Measurements from ENCODE around the gene ETS2. TPM values are rescaled to one million over a fixed set of nuclear protein-coding genes. Genes with fewer than 3 reads are reported as not detected.

ETS2 gene
- total and polyA plus RNA-seq, 2 of the 4 experiments (the other 2 are of a cell fraction) = 21.3 to 21.7 TPM

DNA sequence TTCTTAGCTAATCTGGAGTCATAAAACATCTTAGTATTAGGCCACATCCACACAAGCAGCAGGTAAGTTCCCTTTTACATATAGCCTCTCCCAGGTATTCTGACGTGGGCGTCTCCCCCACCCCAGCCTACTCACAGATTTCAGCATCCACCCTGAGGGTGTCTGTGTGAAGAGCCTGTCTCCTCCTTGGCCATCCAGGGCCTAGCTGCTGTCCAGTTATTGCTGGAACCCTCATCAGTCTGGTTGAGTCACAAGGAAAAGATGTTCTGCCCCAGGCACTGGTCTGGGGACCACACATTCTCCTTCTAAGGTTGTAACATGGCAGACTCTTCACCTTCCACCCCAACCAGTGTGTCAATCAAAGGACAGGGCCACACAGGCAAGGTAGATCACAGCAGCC is 57.6 kb downstream of the ETS2 start:
- DNase-seq (no peak), ATAC-seq (ENCODE audit: low read depth) (no peak)
- Histone ChIP-seq H3K79me1 (ENCODE audit: low read depth in 1 of 2, low read length in 2 of 2) (no peaks in the 10 kb centered on the region), H3K9me3 (ENCODE audit: control insufficient read depth, insufficient read depth, low read length) (no peaks in the 10 kb centered on the region), H2AFZ (replicated peaks; ENCODE audit: low read length, poor library complexity) (no peak overlapping the region), H2BK15ac (ENCODE audit: low read depth, low read length) (no peak overlapping the region), H3K9ac (ENCODE audit: low read depth, low read length) (no peak overlapping the region), H3K56ac (ENCODE audit: extremely low read depth, insufficient read depth, low read length) (no peak overlapping the region), H3K4me1 (ENCODE audit: control insufficient read depth, insufficient read depth, low read length) (no peaks in the 10 kb centered on the region), H4K5ac (ENCODE audit: low read depth, low read length) (no peak overlapping the region), H4K8ac (ENCODE audit: low read depth in 2 of 2, low read length in 2 of 2) (no peak overlapping the region), H3K14ac (replicated peaks; ENCODE audit: low read depth, low read length) (no peak overlapping the region), H2AK9ac (replicated peaks; ENCODE audit: low read depth, low read length, poor library complexity) (no peak overlapping the region), H3K9me1 (ENCODE audit: insufficient read depth, low read length) (no peaks in the 10 kb centered on the region), H3K18ac (ENCODE audit: low read depth, low read length) (no peak overlapping the region), H4K91ac (ENCODE audit: insufficient read depth, low read depth, low read length) (no peak overlapping the region; the same call in 1 of the 2 replicates), H3K4me2 (ENCODE audit: low read depth, low read length) (no peak overlapping the region), H2AK5ac (ENCODE audit: low read depth, low read length) (no peak overlapping the region), H3K27me3 (ENCODE audit: control insufficient read depth, insufficient read depth, low read length) (no peaks in the 10 kb centered on the region), H3K23ac (ENCODE audit: low read depth, low read length) (no peak overlapping the region), H2BK120ac (ENCODE audit: low read depth, low read length) (no peak overlapping the region), H3K4ac (ENCODE audit: low read depth, low read length) (no peak overlapping the region), H4K20me1 (ENCODE audit: insufficient read depth, low read length) (no peaks in the 10 kb centered on the region), H2BK20ac (ENCODE audit: low read depth, low read length) (no peak overlapping the region), H3K4me3 (ENCODE audit: insufficient read depth, low read depth, low read length) (no peak overlapping the region), H3K27ac (ENCODE audit: insufficient read depth, low read length) (no peak overlapping the region), H3K36me3 (ENCODE audit: control insufficient read depth, insufficient read depth, low read length) (no peaks in the 10 kb centered on the region), H2BK5ac (ENCODE audit: low read depth, low read length, poor library complexity, severe bottlenecking) (no peak overlapping the region)
- no peak for TF ChIP-seq MXI1 (IDR thresholded peaks at IDR 0.05; ENCODE audit: borderline replicate concordance, low read depth, low read length)
- TF ChIP-seq, protein P1, sequence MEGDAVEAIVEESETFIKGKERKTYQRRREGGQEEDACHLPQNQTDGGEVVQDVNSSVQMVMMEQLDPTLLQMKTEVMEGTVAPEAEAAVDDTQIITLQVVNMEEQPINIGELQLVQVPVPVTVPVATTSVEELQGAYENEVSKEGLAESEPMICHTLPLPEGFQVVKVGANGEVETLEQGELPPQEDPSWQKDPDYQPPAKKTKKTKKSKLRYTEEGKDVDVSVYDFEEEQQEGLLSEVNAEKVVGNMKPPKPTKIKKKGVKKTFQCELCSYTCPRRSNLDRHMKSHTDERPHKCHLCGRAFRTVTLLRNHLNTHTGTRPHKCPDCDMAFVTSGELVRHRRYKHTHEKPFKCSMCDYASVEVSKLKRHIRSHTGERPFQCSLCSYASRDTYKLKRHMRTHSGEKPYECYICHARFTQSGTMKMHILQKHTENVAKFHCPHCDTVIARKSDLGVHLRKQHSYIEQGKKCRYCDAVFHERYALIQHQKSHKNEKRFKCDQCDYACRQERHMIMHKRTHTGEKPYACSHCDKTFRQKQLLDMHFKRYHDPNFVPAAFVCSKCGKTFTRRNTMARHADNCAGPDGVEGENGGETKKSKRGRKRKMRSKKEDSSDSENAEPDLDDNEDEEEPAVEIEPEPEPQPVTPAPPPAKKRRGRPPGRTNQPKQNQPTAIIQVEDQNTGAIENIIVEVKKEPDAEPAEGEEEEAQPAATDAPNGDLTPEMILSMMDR (conservative IDR thresholded peaks at IDR 0.05; ENCODE audit: low read depth, low read length) = no peak
- no peak for TF ChIP-seq NFE2L2 (IDR thresholded peaks at IDR 0.05; ENCODE audit: low read depth, low read length)
- no peak for TF ChIP-seq RAD21 (IDR thresholded peaks at IDR 0.05; ENCODE audit: low read length)
- no peak for TF ChIP-seq CEBPB (IDR thresholded peaks at IDR 0.05; ENCODE audit: low read depth, low read length)
- TF ChIP-seq, protein P2, sequence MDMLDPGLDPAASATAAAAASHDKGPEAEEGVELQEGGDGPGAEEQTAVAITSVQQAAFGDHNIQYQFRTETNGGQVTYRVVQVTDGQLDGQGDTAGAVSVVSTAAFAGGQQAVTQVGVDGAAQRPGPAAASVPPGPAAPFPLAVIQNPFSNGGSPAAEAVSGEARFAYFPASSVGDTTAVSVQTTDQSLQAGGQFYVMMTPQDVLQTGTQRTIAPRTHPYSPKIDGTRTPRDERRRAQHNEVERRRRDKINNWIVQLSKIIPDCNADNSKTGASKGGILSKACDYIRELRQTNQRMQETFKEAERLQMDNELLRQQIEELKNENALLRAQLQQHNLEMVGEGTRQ (IDR thresholded peaks at IDR 0.05; ENCODE audit: low read depth, low read length) = no peak
- TF ChIP-seq CHD1 (IDR thresholded peaks at IDR 0.05; ENCODE audit: low read depth, low read length) = no peak
- no peak for TF ChIP-seq POLR2A (IDR thresholded peaks at IDR 0.05; ENCODE audit: low read depth, low read length)
- no peak for TF ChIP-seq MAFK (IDR thresholded peaks at IDR 0.05; ENCODE audit: low read depth, low read length)
- no peak for TF ChIP-seq BHLHE40 (IDR thresholded peaks at IDR 0.05; ENCODE audit: low read depth, low read length)
- no peak for TF ChIP-seq FOS (IDR thresholded peaks at IDR 0.05; ENCODE audit: low read depth, low read length)
- no peak for TF ChIP-seq RFX5 (IDR thresholded peaks at IDR 0.05; ENCODE audit: low read depth, low read length)
- no peak for TF ChIP-seq RCOR1 (IDR thresholded peaks at IDR 0.05; ENCODE audit: insufficient replicate concordance, low read length)
- no CpG with 5 or more reads among the region's 2 CpGs for WGBS, 2 experiments (ENCODE audit: extremely low coverage in 2 of 2, insufficient read length in 1 of 2)
- intact Hi-C loops (cut with micrococcal nuclease) = no loop called here
- dilution Hi-C loops (cut with HindIII; ENCODE audit: low sequenced_read_pairs, unreplicated experiment) = no loop called here
- no TSS peak for BruUV-seq (replicated peaks)
- POLR2A ChIA-PET (ENCODE audit: unreplicated experiment) = no interaction called here
- CTCF ChIA-PET = no interaction called here
- in situ Hi-C loops (cut with MboI; ENCODE audit: low sequenced_read_pairs) = no loop called here

Data from IMR-90 (cell line).